Heart right ventricle (tissue), 16 donors: Measurements from ENCODE around the gene IL16. TPM values are rescaled to one million over a fixed set of nuclear protein-coding genes. Genes with fewer than 3 reads are reported as not detected.
"Not testable (repeated sequence)": the region's sequence is repeated elsewhere in the genome, so short reads cannot be mapped to it uniquely, and the experiment has no call there.

Source experiments
- ATAC-seq, 8 donors: fragments of 200-7000 bp; cut with Tn5 transposase; one replicate each; pipeline ENCODE4 v1.9.1; 2020; ENCODE audit warnings: mild to moderate bottlenecking in 8 of 8, moderate library complexity in 8 of 8, moderate number of reproducible peaks in 1 of 8
- DNase-seq, 2 donors: peaks; one replicate each; pipeline ENCODE4 v3.0.0-alpha.2; 2020
- H3K27ac ChIP-seq, 10 donors: fragments of 200-600 bp; sonication (generic) in 2 of 10; one replicate each; pipeline versions ENCODE4 v1.5.0 to v1.8.0; 2020 to 2022; ENCODE audit warnings: mild to moderate bottlenecking in 3 of 10
- H3K27me3 ChIP-seq, 7 donors: fragments of 200-600 bp; one replicate each; pipeline ENCODE4 v1.8.0; 2021 to 2022; ENCODE audit warnings: mild to moderate bottlenecking in 2 of 7
- H3K36me3 ChIP-seq, 9 donors: fragments of 200-600 bp; sonication (generic) in 1 of 9; one replicate each; pipeline versions ENCODE4 v1.5.0 to v1.8.0; 2020 to 2022; ENCODE audit warnings: mild to moderate bottlenecking in 2 of 9
- H3K4me1 ChIP-seq, 9 donors: fragments of 200-600 bp; sonication (generic) in 1 of 9; one replicate each; pipeline versions ENCODE4 v1.5.0 to v1.8.0; 2020 to 2022; ENCODE audit warnings: mild to moderate bottlenecking in 4 of 9
- H3K4me3 ChIP-seq, 10 donors: fragments of 200-600 bp; sonication (generic) in 2 of 10; one replicate each; pipeline versions ENCODE4 v1.5.0 to v1.8.0; 2020 to 2022; ENCODE audit warnings: mild to moderate bottlenecking in 7 of 10, moderate library complexity in 2 of 10
- H3K9me3 ChIP-seq, 11 donors: fragments of 200-600 bp in 10 of 11; sonication (generic) in 2 of 11; one replicate each; pipeline versions ENCODE4 v1.5.0 to v1.8.0; 2013 to 2022; ENCODE audit warnings: mild to moderate bottlenecking in 2 of 11, control low read depth in 1 of 11, moderate library complexity in 1 of 11
- CTCF ChIP-seq, 9 donors: fragments of 200-600 bp; sonication (generic) in 2 of 9; IDR thresholded peaks; one replicate each; pipeline versions ENCODE4 v1.5.0 to v1.8.0; 2021 to 2022; ENCODE audit warnings: antibody characterized with exemption in 9 of 9, mild to moderate bottlenecking in 5 of 9, moderate library complexity in 1 of 9
- WGBS, 2 donors: extraction: QIAGEN DNeasy Blood & Tissue Kit; methylation state at CpG; one replicate each; pipeline ENCODE4 v1.1.7; 2013; ENCODE audit warnings: inconsistent platforms in 1 of 2; 5-methylcytosine and 5-hydroxymethylcytosine counted together
- intact Hi-C, 10 donors: fragments of 100-400 bp; cut with DNase I; formaldehyde crosslinking; loops; one replicate each; pipeline versions ENCODE4 v1.11.1 to v1.14.2; 2022
- polyA plus RNA-seq, 2 donors: library from polyadenylated mRNA; stranded (reverse); fragments of 200-250 nt; gene quantifications; one replicate each; pipeline ENCODE4 v1.2.3, GENCODE V29; 2013
- total RNA-seq, 10 donors: library from RNA; stranded (reverse); fragmentation: NEBNext Ultra II Directional in 3 of 10; extraction: Animal tissue kit (Norgen Biotek cat#: 25700) in 3 of 10; gene quantifications; one replicate each; pipeline versions ENCODE4 v1.2.1 to v1.2.4, GENCODE V29; 2021 to 2023
- donor health status: Arrhythmogenic right ventricular cardiomyopathy.
- donor health status: ischemic (EF 13 %, LVEDD 7.1; RV severe dilation, severe dysfunction).
- donor health status: healthy with polysubstance abuse.
- donor health status: DM: no; HTN: yes; CAD: no.
- donor health status: DM: no; HTN: no; CAD: no.
- donor health status: ischemic (EF 25% LVEDD 6.9; RV normal size, moderate dysfunction).
- donor health status: ischemic (EF 25% LVEDD 5.7; RV mildly dilated, moderate dysfunction).
- donor health status: healthy.
- donor health status: DM: yes; HTN: yes; CAD: no.
- donor health status: Ischemic cardiomyopathy.
- donor health status: ischemic (EF 35%, LVEDD 5.7; RV mildly dilated, moderate dysfunction).
- donor health status: nonischemic (EF 11% LVEDD 7.7; RV severe dilation, severe dysfunction).
- donor health status: DM: yes; HTN: yes; CAD: no.
- donor health status: PGD.
- donor health status: ischemic (EF 29% LVEDD 5.4; RV normal size, mild dysfunction).
- donor health status: nonischemic (EF 23%, LVEDD 6.1; RV moderate dilation, normal function).

Gene IL16
- total and polyA plus RNA-seq, 12 donors = 3.3 to 13.1 (median 4.2) TPM

- DNase-seq (peak in 1 of 2 donors; percentile 45), ATAC-seq (peak in 7 of 8 donors; percentile 31 to 60 (median 43))
- TF ChIP-seq CTCF (IDR thresholded peaks at IDR 0.05) = peak; percentile 26 to 81 (median 65)
- intact Hi-C loops = loop anchor here (2.0 to 10.0 kb wide), 6 partner anchors 51 to 1829 kb away; partner anchors contain the start of gene RAMAC (in 1 of the 10)
- H3K36me3 ChIP-seq = no peaks in the 10 kb centered on the region
- 53 to 54% methylated on average over 10 of the region's 10 CpGs for WGBS, 2 donors
- H3K27ac ChIP-seq = no peak overlapping the region
- peaks cover 4 to 33% (median 10%) of the 10 kb centered on the region in 9 donors for H3K4me1 ChIP-seq
- H3K4me3 ChIP-seq = no peak overlapping the region
- no peaks in the 10 kb centered on the region for H3K9me3 ChIP-seq
- peaks cover 0 to 4% (median 0%) of the 10 kb centered on the region in 7 donors for H3K27me3 ChIP-seq
These were observed 41.1 kb upstream of the IL16 start for GRCh38 chr15:81155375-81156218.

GRCh38 chr15:81156324-81156723 lies 40.4 kb upstream of the IL16 start:
- Histone ChIP-seq H3K36me3 (no peaks in the 10 kb centered on the region), H3K4me3 (no peak overlapping the region), H3K4me1 (peaks cover 11 to 40% (median 17%) of the 10 kb centered on the region in 9 donors), H3K27ac (no peak overlapping the region), H3K27me3 (no peaks in the 10 kb centered on the region), H3K9me3 (no peaks in the 10 kb centered on the region)
- WGBS, 2 donors = 96 to 97% methylated on average over 3 of the region's 3 CpGs
- DNase-seq (no peak), ATAC-seq (no peak)
- intact Hi-C loops = loop anchor here in 8 of 10 donors (2.0 to 10.0 kb wide), 5 partner anchors 52 to 1828 kb away; partner anchors contain the start of gene RAMAC (in 1 of the 8)
- no peak for TF ChIP-seq CTCF (IDR thresholded peaks at IDR 0.05)

- H3K36me3 ChIP-seq = no peaks in the 10 kb centered on the region
- ATAC-seq = peak in 1 of 8 donors; percentile 15
- peaks cover 17 to 49% (median 23%) of the 10 kb centered on the region in 9 donors for H3K4me1 ChIP-seq
- TF ChIP-seq CTCF (IDR thresholded peaks at IDR 0.05) = no peak
- peak overlapping the region in 2 of 10 donors; percentile 1 to 36 for H3K27ac ChIP-seq
- intact Hi-C loops = loop anchor here in 8 of 10 donors (2.0 to 10.0 kb wide), 5 partner anchors 53 to 1827 kb away; partner anchors contain the start of gene RAMAC (in 1 of the 8)
- H3K27me3 ChIP-seq = peaks cover 0 to 6% (median 0%) of the 10 kb centered on the region in 7 donors
- no peak overlapping the region for H3K4me3 ChIP-seq
- WGBS, 2 donors = 48 to 52% methylated on average over 5 of the region's 5 CpGs
- no peaks in the 10 kb centered on the region for H3K9me3 ChIP-seq
- no peak for DNase-seq
These were observed 39.3 kb upstream of the IL16 start for GRCh38 chr15:81157195-81157938.

- Histone ChIP-seq H3K4me3 (no peak overlapping the region), H3K36me3 (no peaks in the 10 kb centered on the region), H3K9me3 (no peaks in the 10 kb centered on the region), H3K4me1 (peaks cover 17 to 49% (median 23%) of the 10 kb centered on the region in 9 donors), H3K27ac (peak overlapping the region in 1 of 10 donors; percentile 1), H3K27me3 (peaks cover 0 to 6% (median 0%) of the 10 kb centered on the region in 7 donors)
- WGBS, 2 donors = 94 to 98% methylated on average over 2 of the region's 2 CpGs
- no peak for TF ChIP-seq CTCF (IDR thresholded peaks at IDR 0.05)
- intact Hi-C loops = loop anchor here in 8 of 10 donors (2.0 to 10.0 kb wide), 5 partner anchors 53 to 1827 kb away; partner anchors contain the start of gene RAMAC (in 1 of the 8)
- DNase-seq (no peak), ATAC-seq (no peak)
These were observed 38.8 kb upstream of the IL16 start for GRCh38 chr15:81157939-81158223.

- H3K27ac ChIP-seq, H3K36me3 ChIP-seq, DNase-seq, H3K27me3 ChIP-seq, ATAC-seq, H3K9me3 ChIP-seq, H3K4me3 ChIP-seq: not testable (repeated sequence)
- 82 to 91% methylated on average over 31 to 33 of the region's 37 CpGs for WGBS, 2 donors
- H3K4me1 ChIP-seq = peaks cover 17 to 49% (median 23%) of the 10 kb centered on the region in 9 donors
- intact Hi-C loops = loop anchor here in 5 of 10 donors (5.0 to 10.0 kb wide), 3 partner anchors 54 to 1826 kb away; partner anchors contain the start of gene RAMAC (in 1 of the 5)
These were observed 38.1 kb upstream of the IL16 start for GRCh38 chr15:81158561-81158960.
